GM12878 (cell line): Measurements from ENCODE around the gene TNF.

Experiments
- IRF4 ChIP-seq: IDR thresholded peaks from 2 replicates; pipeline ENCODE4 v1.6.1; 2011; ENCODE audit warnings: low read depth, low read length
- JUND ChIP-seq: IDR thresholded peaks from 2 replicates; pipeline ENCODE4 v1.6.1; 2012; ENCODE audit warnings: low read depth, mild to moderate bottlenecking, low read length, improper control_type of control experiment, moderate library complexity
- MEF2A ChIP-seq: IDR thresholded peaks from 2 replicates; pipeline ENCODE4 v1.6.1; 2011; ENCODE audit warnings: low read depth, mild to moderate bottlenecking, low read length, moderate library complexity; ENCODE audit not compliant: insufficient read depth
- PBX3 ChIP-seq: IDR thresholded peaks from 2 replicates; pipeline ENCODE4 v1.6.1; 2011; ENCODE audit warnings: mild to moderate bottlenecking, low read depth, low read length, moderate library complexity; ENCODE audit not compliant: insufficient replicate concordance
- POLR2A ChIP-seq: IDR thresholded peaks from 2 replicates; pipeline ENCODE4 v1.6.1; 2011; ENCODE audit warnings: low read depth, mild to moderate bottlenecking, low read length
- POLR2AphosphoS5 ChIP-seq: IDR thresholded peaks from 2 replicates; pipeline ENCODE4 v1.6.1; 2011; ENCODE audit warnings: mild to moderate bottlenecking, low read length, inconsistent platforms
- SMC3 ChIP-seq: IDR thresholded peaks from 2 replicates; pipeline ENCODE4 v1.6.1; 2011; ENCODE audit warnings: low read length, improper control_type of control experiment, borderline replicate concordance
- TARDBP ChIP-seq: IDR thresholded peaks from 2 replicates; pipeline ENCODE4 v1.6.1; 2016; ENCODE audit warnings: borderline replicate concordance
- TF ChIP-seq, protein P1 (sequence below), 3 experiments: IDR thresholded peaks in 2 of 3; conservative IDR thresholded peaks in 1 of 3; 2 replicates each; pipeline ENCODE4 v1.5.1; 2011; ENCODE audit warnings: low read depth in 3 of 3, low read length in 3 of 3, mild to moderate bottlenecking in 3 of 3, control low read depth in 2 of 3, moderate library complexity in 2 of 3, inconsistent platforms in 1 of 3, mixed read lengths in 1 of 3; ENCODE audit not compliant: control insufficient read depth in 2 of 3, insufficient read depth in 1 of 3; ENCODE audit errors: extremely low read depth in 1 of 3
- TF ChIP-seq, protein P2 (sequence below): IDR thresholded peaks from 2 replicates; pipeline ENCODE4 v1.6.1; 2012; ENCODE audit warnings: low read depth, low read length, improper control_type of control experiment

- TF ChIP-seq POLR2A, result no peak
- no peak for TF ChIP-seq PBX3
- TF ChIP-seq TARDBP, result no peak
- TF ChIP-seq IRF4, result no peak
- TF ChIP-seq, protein P1, sequence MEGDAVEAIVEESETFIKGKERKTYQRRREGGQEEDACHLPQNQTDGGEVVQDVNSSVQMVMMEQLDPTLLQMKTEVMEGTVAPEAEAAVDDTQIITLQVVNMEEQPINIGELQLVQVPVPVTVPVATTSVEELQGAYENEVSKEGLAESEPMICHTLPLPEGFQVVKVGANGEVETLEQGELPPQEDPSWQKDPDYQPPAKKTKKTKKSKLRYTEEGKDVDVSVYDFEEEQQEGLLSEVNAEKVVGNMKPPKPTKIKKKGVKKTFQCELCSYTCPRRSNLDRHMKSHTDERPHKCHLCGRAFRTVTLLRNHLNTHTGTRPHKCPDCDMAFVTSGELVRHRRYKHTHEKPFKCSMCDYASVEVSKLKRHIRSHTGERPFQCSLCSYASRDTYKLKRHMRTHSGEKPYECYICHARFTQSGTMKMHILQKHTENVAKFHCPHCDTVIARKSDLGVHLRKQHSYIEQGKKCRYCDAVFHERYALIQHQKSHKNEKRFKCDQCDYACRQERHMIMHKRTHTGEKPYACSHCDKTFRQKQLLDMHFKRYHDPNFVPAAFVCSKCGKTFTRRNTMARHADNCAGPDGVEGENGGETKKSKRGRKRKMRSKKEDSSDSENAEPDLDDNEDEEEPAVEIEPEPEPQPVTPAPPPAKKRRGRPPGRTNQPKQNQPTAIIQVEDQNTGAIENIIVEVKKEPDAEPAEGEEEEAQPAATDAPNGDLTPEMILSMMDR (IDR thresholded peaks at IDR 0.05 in 2 of 3, conservative IDR thresholded peaks at IDR 0.05 in 1 of 3; ENCODE audit: control insufficient read depth in 2 of 3, extremely low read depth in 1 of 3, insufficient read depth in 1 of 3, low read depth in 3 of 3, low read length in 3 of 3), result no peak
- no peak for TF ChIP-seq JUND
- TF ChIP-seq, protein P2, sequence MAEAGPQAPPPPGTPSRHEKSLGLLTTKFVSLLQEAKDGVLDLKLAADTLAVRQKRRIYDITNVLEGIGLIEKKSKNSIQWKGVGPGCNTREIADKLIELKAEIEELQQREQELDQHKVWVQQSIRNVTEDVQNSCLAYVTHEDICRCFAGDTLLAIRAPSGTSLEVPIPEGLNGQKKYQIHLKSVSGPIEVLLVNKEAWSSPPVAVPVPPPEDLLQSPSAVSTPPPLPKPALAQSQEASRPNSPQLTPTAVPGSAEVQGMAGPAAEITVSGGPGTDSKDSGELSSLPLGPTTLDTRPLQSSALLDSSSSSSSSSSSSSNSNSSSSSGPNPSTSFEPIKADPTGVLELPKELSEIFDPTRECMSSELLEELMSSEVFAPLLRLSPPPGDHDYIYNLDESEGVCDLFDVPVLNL, result no peak
- no peak for TF ChIP-seq SMC3
- TF ChIP-seq MEF2A, result no peak
- TF ChIP-seq POLR2AphosphoS5, result no peak
Observed at GRCh38 chr6:31558318-31558625, 17.1 kb upstream of the TNF start.
